HG03025 (cell line): ENCODE results near the gene FNDC3A.
"Not testable (repeated sequence)": the region's sequence is repeated elsewhere in the genome, so short reads cannot be mapped to it uniquely, and the experiment has no call there.

Experiments used
- ATAC-seq: cut with Tn5 transposase; IDR thresholded peaks from one replicate; pipeline ENCODE4 v1.9.1; 2021; ENCODE audit warnings: mild to moderate bottlenecking, moderate library complexity; ENCODE audit not compliant: unreplicated experiment, low FRiP score

FNDC3A gene

DNA sequence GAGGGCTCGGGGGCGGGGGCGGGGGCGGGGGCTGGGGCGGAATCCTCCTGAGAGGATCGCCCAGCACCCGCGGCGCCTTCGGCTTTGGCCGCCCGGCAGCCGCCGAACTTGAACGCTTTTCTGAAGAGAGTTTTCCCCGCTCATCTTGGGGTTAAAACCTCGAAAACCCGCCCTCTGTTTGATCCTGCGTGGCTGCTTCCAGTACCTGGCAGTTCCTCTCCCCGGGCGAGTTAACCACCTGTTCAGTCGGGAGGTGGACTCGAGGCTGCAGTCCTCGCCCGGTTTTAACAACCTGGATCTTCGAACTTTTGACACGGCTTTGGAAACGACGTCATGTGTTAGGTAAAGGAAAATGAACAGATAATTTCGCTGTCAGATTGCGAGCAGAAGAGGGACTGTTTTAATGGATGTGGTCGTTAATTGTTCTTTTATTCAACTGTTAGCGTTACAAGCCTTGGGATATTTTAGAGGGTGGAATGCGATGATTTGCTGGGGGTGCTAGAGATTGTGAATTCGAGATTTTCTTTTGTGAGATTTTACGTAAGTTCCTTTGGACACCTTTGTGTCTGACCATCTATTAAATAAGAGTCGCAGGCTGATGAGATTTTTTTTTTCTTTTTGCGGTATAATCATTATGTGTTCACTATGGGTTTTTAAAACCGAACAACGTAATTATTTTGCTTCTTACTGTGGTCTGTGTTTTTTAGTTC lies 1.0 kb downstream of the FNDC3A start:
- peak; percentile 7 for ATAC-seq

DNA sequence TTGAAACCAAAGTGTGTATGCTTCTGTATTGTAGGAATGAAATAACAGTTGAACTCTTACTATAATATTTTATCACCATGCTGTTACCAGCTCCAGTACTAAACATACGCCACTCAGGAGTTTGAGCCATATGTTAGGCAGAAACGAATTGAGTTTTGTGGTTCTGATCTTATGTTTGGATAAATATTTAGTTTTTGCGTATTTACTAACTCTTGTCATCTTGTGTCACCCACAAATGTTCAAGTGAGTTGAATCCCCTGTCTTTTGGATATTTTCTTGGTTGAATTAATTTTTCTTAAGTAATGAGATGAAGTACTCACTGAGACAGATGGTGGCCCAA lies 1.5 kb downstream of the FNDC3A start:
- ATAC-seq, result no peak

GRCh38 chr13:48977973-48978372 lies 2.3 kb downstream of the FNDC3A start:
- ATAC-seq, result no peak

- ATAC-seq, result no peak
Observed at GRCh38 chr13:48978942-48979601, 3.4 kb downstream of the FNDC3A start.

DNA sequence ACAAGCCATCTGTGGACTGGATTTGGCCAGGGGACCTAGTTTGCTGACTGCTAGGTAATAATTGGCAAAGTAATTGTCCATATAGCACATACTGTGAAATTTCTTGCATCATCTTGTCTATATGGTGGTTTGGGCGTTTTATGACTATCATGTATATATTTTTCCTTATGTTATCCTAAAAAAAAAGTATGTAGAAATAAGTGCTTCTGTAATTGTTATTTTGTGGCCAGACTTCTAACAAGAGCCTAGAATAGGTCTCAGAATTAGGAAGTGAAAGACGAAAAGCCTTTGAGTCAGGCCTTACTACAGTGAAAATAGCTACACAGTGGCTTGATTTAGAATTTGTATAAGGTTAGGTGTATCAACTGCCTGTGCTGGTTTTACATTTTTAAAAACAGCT lies 4.2 kb downstream of the FNDC3A start:
- ATAC-seq, result peak; percentile 38

DNA sequence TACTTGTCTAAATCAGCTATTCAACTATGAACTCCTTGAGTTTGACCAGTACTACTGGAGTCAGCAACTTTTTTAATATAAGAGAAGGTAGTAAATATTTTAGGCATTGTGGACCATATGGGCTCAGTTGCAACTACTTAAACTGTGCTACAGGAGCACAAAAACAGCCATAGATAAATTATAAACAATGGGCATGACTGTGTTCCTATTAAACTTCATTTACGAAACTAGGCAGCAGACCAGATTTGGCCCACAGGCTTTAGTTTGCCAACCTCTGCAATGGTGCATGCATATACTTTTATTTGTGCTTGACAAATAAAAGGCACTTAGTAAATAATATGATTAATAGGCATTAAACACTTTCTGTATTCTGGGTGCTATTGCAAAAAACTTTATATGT lies 7.6 kb downstream of the FNDC3A start:
- ATAC-seq, result no peak

GRCh38 chr13:48985756-48986155 lies 10.0 kb downstream of the FNDC3A start:
- no peak for ATAC-seq

- no peak for ATAC-seq
Observed at GRCh38 chr13:48990900-48991299, 15.2 kb downstream of the FNDC3A start.

DNA sequence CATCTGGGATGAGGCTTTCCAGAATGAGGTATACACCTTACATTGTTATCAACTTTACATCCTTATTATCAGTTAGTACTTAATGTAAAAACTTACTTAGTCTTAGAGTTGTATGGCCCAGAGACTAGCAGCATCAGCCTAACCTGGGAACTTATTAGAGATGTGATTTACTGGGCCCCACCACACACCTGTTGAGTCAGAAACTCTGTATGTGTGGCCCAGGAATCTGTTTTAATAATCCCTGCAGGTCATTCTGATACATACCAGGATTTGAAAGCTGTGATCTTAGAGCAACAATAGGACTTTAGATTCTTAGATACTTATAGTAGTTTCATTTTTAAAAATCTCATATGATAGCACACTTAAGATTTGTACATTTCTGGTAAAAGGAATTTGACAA lies 17.4 kb downstream of the FNDC3A start:
- no peak for ATAC-seq

GRCh38 chr13:48994706-48995105 lies 19.0 kb downstream of the FNDC3A start:
- no peak for ATAC-seq

- no peak for ATAC-seq
Observed at GRCh38 chr13:48998641-48999292, 23.1 kb downstream of the FNDC3A start.

GRCh38 chr13:49000247-49000646 lies 24.5 kb downstream of the FNDC3A start:
- ATAC-seq, result no peak

GRCh38 chr13:49018986-49019635 lies 43.4 kb downstream of the FNDC3A start:
- not testable (repeated sequence) for ATAC-seq

- no peak for ATAC-seq
Observed at GRCh38 chr13:49020328-49020727, 44.6 kb downstream of the FNDC3A start.

DNA sequence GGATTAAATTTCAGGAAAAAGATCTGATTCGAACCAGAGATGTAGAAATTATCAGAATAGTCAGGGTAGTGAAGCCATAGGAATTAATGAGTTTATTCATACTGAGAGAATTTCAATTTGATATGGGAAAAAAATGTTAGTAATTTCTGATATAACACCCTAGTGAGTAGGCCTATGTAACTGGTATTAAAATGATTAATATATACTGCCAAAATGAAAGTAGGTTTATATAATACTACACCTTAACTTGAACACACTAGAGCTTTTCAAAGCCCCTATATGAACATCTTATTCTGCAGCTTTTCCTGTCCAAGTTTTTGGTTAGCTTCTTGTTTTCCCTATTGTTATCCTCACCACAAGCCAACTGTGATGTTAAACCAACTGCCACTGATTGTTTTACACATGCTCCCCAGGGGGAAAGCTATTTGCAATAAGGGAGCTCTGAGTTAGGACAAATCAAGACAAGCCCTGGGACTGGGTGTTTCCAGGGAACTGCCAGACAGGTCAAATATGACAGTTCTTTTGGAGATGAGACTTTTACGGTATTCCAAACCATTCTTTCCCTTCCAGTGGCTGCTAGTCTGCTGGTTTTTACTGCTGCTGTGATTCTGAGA lies 45.3 kb downstream of the FNDC3A start:
- no peak for ATAC-seq

- no peak for ATAC-seq
Observed at GRCh38 chr13:49021953-49022352, 46.2 kb downstream of the FNDC3A start.

DNA sequence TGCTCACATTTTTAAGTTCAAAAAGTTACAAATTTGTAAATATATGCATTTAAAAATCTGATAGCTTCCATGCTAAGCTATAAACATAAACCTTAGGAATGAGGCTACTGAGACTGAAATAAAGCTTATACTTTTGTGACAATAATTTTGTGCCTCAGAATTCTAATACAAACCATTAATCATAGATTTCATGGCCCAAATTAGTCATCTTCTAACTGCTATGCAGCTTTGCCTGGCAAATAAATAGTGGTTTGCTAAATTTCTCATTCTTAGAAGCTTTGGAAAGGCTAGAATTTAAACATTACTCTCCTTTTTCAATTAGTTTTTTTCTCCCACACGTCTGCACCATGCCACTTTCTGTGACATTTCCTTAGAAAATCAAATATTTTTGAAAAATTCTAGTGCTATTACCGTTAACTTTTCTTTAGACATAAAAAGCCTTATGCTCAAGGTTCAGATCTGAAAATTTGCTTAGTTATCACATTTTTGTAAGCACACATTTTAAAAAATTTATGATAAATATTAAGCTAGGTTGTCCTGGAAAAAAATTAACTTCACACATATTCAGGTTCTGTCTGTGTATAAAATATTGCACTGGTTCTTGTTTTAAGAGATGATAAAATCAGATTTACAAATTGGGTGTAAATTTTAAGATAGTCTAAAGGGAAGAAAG lies 46.9 kb downstream of the FNDC3A start:
- ATAC-seq, result no peak

GRCh38 chr13:49023431-49023830 lies 47.7 kb downstream of the FNDC3A start:
- no peak for ATAC-seq

DNA sequence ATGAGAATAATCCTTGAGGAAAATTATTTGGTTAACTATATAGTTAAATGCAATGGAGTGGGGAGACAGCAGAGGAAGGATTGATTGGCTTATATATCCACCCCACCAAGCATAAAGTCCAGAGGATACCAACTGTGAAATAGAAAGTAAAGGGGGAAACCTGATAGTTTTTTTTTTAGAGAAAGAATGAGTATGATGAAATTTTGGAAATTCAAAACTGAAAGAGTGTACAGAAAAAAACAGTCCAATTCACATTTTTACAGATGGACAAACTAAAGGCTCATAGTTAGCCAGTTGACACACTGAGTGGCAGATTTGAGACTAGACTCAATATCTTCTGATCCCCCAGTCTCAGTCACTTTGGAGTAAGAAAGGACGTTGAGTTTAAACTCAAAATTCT lies 51.1 kb downstream of the FNDC3A start:
- no peak for ATAC-seq

GRCh38 chr13:49029570-49029969 lies 53.9 kb downstream of the FNDC3A start:
- ATAC-seq, result no peak
